GM12874 (cell line): ENCODE measurements around the gene FBXO24.

Experiments
- CTCF ChIP-seq: IDR thresholded peaks from 2 replicates; pipeline ENCODE4 v1.5.1; 2011; ENCODE audit warnings: low read depth, mild to moderate bottlenecking, control low read depth, low read length, moderate library complexity; ENCODE audit not compliant: insufficient read depth

The FBXO24 gene

GRCh38 chr7:100606313-100606712, 20.2 kb downstream of the FBXO24 start:
- TF ChIP-seq CTCF = no peak

- no peak for TF ChIP-seq CTCF
These were observed 21.0 kb downstream of the FBXO24 start for GRCh38 chr7:100607111-100607510.

- TF ChIP-seq CTCF = no peak
These were observed 23.8 kb downstream of the FBXO24 start for GRCh38 chr7:100609958-100610357.

GRCh38 chr7:100611983-100612729, 26.0 kb downstream of the FBXO24 start, which contains the start of gene MOSPD3:
Gene MOSPD3, plus strand, starts transcription at chr7:100612540. Its CDS starts 252 bp downstream, at chr7:100612792.
- 0 out of 2 replicates have a peak, but pooled peaks have one; percentile 0 for TF ChIP-seq CTCF

- TF ChIP-seq CTCF = no peak
These were observed 26.7 kb downstream of the FBXO24 start for GRCh38 chr7:100612730-100613390.

GRCh38 chr7:100613412-100614175, 27.5 kb downstream of the FBXO24 start:
- no peak for TF ChIP-seq CTCF

GRCh38 chr7:100614308-100614861, 28.3 kb downstream of the FBXO24 start:
- TF ChIP-seq CTCF = no peak
